DND-41 (cell line): ENCODE data around the gene POC1A.

Experiments used
- ATAC-seq: fragments of 200-7000 bp; cut with Tn5 transposase; 3 replicates; pipeline ENCODE4 v1.9.1; 2021; ENCODE audit warnings: low read depth; ENCODE audit not compliant: insufficient read depth
- DNase-seq: peaks from one replicate; pipeline ENCODE4 v3.0.0-alpha.2; 2020
- H2AFZ ChIP-seq: 2 replicates; pipeline ENCODE4 v1.6.0; 2012; ENCODE audit warnings: low read depth, low read length
- H3K27ac ChIP-seq: 2 replicates; pipeline ENCODE4 v1.5.1; 2012; ENCODE audit warnings: low read length, inconsistent platforms
- H3K27me3 ChIP-seq: fragments of 200-600 bp; sonication (generic); 2 replicates; pipeline ENCODE4 v1.6.0; 2012; ENCODE audit warnings: low read length, mild to moderate bottlenecking, inconsistent platforms; ENCODE audit not compliant: insufficient read depth, poor library complexity
- H3K36me3 ChIP-seq: 2 replicates; pipeline ENCODE4 v1.5.1; 2012; ENCODE audit warnings: low read length, inconsistent platforms; ENCODE audit not compliant: insufficient read depth
- H3K4me1 ChIP-seq: 2 replicates; pipeline ENCODE4 v1.5.1; 2012; ENCODE audit warnings: mild to moderate bottlenecking, low read length; ENCODE audit not compliant: insufficient read depth
- H3K4me2 ChIP-seq: 2 replicates; pipeline ENCODE4 v1.6.0; 2012; ENCODE audit warnings: mild to moderate bottlenecking, moderate library complexity, low read length, inconsistent platforms; ENCODE audit not compliant: insufficient read depth
- H3K4me3 ChIP-seq, 2 experiments: fragments of 200-600 bp in 1 of 2; shearing (Covaris generic) in 1 of 2; 2 replicates each; pipeline ENCODE4 v1.5.1; 2012 to 2016; ENCODE audit warnings: inconsistent platforms in 2 of 2, low read length in 2 of 2, mild to moderate bottlenecking in 2 of 2, low read depth in 1 of 2, moderate library complexity in 1 of 2
- H3K79me2 ChIP-seq: 2 replicates; pipeline ENCODE4 v1.6.0; 2012; ENCODE audit warnings: low read length, inconsistent platforms; ENCODE audit not compliant: insufficient read depth
- H3K9ac ChIP-seq: 2 replicates; pipeline ENCODE4 v1.6.0; 2012; ENCODE audit warnings: low read depth, mild to moderate bottlenecking, inconsistent platforms, low read length, moderate library complexity
- H3K9me3 ChIP-seq: 2 replicates; pipeline ENCODE4 v1.5.1; 2012; ENCODE audit warnings: low read length, moderate library complexity, mild to moderate bottlenecking, inconsistent platforms; ENCODE audit not compliant: insufficient read depth, severe bottlenecking
- H4K20me1 ChIP-seq: 2 replicates; pipeline ENCODE4 v1.6.0; 2012; ENCODE audit warnings: low read length; ENCODE audit not compliant: insufficient read depth
- CTCF ChIP-seq: IDR thresholded peaks from 2 replicates; pipeline ENCODE4 v1.5.1; 2012; ENCODE audit warnings: borderline replicate concordance, low read length, moderate library complexity, mild to moderate bottlenecking; ENCODE audit not compliant: poor library complexity, severe bottlenecking; ENCODE audit errors: extremely low read depth
- EZH2 ChIP-seq: IDR thresholded peaks from 3 replicates; pipeline ENCODE4 v1.6.1; 2012; ENCODE audit warnings: borderline replicate concordance, low read depth, mild to moderate bottlenecking, moderate library complexity, low read length, inconsistent platforms; ENCODE audit not compliant: severe bottlenecking

POC1A gene

GRCh38 chr3:52067046-52067445 is 87.2 kb downstream of the POC1A start:
- no peaks in the 10 kb centered on the region for H3K79me2 ChIP-seq
- H3K9me3 ChIP-seq: no peaks in the 10 kb centered on the region
- H2AFZ ChIP-seq: no peak overlapping the region
- H3K4me2 ChIP-seq: no peak overlapping the region
- TF ChIP-seq CTCF: no peak
- no peak for TF ChIP-seq EZH2
- H3K27me3 ChIP-seq: no peaks in the 10 kb centered on the region
- peaks cover 3% of the 10 kb centered on the region for H4K20me1 ChIP-seq
- peaks cover 5% of the 10 kb centered on the region; the same call in 1 of the 2 replicates for H3K36me3 ChIP-seq
- no peak overlapping the region for H3K27ac ChIP-seq
- H3K4me3 ChIP-seq: no peak overlapping the region
- no peak overlapping the region for H3K9ac ChIP-seq
- ATAC-seq (no peak), DNase-seq (no peak)
- no peaks in the 10 kb centered on the region for H3K4me1 ChIP-seq

- no peak overlapping the region for H3K4me3 ChIP-seq
- TF ChIP-seq EZH2 (no peak), CTCF (no peak)
- no peaks in the 10 kb centered on the region for H3K79me2 ChIP-seq
- no peak for ATAC-seq
- no peaks in the 10 kb centered on the region; the same call in 1 of the 2 replicates for H4K20me1 ChIP-seq
- no peak overlapping the region for H3K27ac ChIP-seq
- no peak overlapping the region for H3K4me2 ChIP-seq
- no peak overlapping the region for H2AFZ ChIP-seq
- no peak overlapping the region for H3K9ac ChIP-seq
- H3K27me3 ChIP-seq: no peaks in the 10 kb centered on the region
- no peaks in the 10 kb centered on the region for H3K36me3 ChIP-seq
- DNase-seq: no peak
- no peaks in the 10 kb centered on the region for H3K4me1 ChIP-seq
- no peaks in the 10 kb centered on the region for H3K9me3 ChIP-seq
Measured at GRCh38 chr3:52065264-52065756, 88.9 kb downstream of the POC1A start.

GRCh38 chr3:52064561-52064960 is 89.7 kb downstream of the POC1A start:
- Histone ChIP-seq H3K36me3 (no peaks in the 10 kb centered on the region), H3K27me3 (no peaks in the 10 kb centered on the region), H3K4me2 (no peak overlapping the region), H3K27ac (no peak overlapping the region), H3K9me3 (no peaks in the 10 kb centered on the region), H3K9ac (no peak overlapping the region), H3K4me3 (no peak overlapping the region), H3K79me2 (no peaks in the 10 kb centered on the region), H2AFZ (no peak overlapping the region), H3K4me1 (no peaks in the 10 kb centered on the region), H4K20me1 (no peaks in the 10 kb centered on the region; the same call in 1 of the 2 replicates)
- no peak for DNase-seq
- no peak for ATAC-seq
- TF ChIP-seq EZH2 (no peak), CTCF (no peak)
